GM19099 (cell line): ENCODE measurements around the gene FRAS1.

Experiments used
- POLR2A ChIP-seq: IDR thresholded peaks from 3 replicates; pipeline ENCODE4 v1.6.1; 2011; ENCODE audit warnings: low read depth; ENCODE audit not compliant: insufficient read length; ENCODE audit errors: extremely low read depth

The FRAS1 gene

DNA sequence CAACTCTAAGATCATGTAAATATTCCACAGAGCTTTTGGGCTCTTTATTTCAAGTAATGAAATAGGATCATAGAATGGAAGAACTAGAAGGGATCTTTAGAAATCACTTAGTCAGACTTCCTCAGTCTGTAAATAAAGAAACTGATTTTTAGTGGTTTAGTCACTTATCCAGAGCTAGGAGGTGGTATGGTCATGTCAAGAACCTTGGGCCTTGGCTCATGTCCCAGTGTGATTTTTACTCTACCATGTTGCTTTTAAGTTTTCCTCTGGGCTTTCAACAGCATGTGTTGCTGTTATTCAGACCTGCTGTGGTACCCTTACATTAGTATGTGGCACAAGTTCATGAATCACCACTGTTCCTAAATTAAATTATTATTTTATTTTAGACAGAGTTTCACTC is 184.9 kb downstream of the FRAS1 start:
- TF ChIP-seq POLR2A: no peak

- no peak for TF ChIP-seq POLR2A
These were observed 187.8 kb downstream of the FRAS1 start for GRCh38 chr4:78244705-78245485.

GRCh38 chr4:78247536-78248285 is 190.6 kb downstream of the FRAS1 start:
- no peak for TF ChIP-seq POLR2A

DNA sequence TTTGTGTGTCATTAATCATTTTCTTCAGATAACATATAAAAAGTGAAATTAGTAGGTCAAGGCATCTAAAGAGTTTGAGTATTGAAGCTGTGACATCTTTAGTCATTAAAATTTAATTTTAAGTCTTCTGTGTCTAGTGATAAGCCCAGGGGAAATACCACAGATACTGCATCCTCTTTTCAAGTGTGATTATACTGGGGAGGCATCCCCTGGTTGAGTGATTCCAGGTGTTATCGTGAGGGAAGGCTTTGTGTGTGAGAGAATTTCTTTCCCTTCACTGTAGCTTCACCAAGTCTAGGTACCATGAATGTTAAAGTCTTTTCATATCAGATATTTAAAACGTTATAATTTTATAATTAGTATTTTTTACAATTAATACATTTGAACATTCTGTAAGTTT is 193.4 kb downstream of the FRAS1 start:
- TF ChIP-seq POLR2A: no peak

DNA sequence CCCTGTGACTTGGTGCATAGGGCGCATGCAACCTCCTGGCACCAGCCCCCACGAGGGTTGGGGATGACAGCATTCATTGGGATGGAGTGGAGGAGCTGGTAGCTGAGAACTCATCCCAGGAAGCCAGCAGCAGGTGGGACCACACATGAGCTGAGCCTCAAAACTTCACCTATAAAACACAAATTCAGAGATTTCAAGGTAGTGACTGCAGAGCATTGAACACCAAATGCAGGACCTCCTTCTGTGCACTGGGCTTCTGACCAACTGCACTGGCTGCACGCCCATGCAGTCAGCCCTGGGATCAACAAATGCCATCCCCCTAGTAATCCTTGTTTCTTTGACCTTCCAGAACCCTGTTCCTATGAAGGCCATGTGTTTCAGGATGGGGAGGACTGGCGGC is 197.8 kb downstream of the FRAS1 start:
- no peak for TF ChIP-seq POLR2A

GRCh38 chr4:78265006-78265405 is 207.9 kb downstream of the FRAS1 start:
- TF ChIP-seq POLR2A: no peak

- no peak for TF ChIP-seq POLR2A
These were observed 210.7 kb downstream of the FRAS1 start for GRCh38 chr4:78267790-78268189.

DNA sequence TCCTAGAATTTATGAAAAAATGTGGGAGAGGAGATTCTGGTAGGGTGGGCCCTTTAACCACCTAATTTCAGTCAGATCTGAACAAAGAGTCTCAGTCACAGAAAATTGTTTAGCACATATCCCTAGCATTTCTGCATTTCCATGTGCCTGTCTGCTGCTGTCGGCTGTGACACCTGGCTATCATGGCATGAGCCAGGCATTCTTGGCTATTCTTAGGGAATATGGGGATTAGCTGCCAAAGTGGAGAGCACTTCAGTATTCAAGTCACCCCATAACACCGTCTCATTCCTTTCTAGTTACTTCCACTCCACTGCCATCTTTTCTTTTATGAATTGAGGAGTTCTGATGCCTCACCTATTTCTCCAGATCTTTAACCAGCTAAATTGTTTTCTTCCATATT is 211.5 kb downstream of the FRAS1 start:
- no peak for TF ChIP-seq POLR2A

DNA sequence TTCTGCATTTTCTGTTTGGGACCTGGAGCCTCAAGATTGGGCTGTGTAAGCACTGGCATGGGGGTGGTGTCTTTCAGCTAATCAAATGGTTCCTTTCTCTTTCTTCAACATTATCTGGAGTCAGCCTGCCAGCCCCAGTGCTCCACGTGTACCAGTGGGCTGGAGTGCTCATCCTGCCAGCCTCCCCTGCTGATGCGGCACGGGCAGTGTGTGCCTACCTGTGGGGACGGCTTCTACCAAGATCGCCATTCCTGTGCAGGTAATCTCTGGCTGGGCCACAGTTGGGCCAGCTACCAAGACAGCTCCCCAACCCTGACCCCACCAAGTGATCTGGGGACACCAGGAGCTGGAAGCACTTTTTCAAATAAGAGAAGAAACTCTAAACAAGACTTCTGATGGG is 229.2 kb downstream of the FRAS1 start:
- TF ChIP-seq POLR2A: no peak

DNA sequence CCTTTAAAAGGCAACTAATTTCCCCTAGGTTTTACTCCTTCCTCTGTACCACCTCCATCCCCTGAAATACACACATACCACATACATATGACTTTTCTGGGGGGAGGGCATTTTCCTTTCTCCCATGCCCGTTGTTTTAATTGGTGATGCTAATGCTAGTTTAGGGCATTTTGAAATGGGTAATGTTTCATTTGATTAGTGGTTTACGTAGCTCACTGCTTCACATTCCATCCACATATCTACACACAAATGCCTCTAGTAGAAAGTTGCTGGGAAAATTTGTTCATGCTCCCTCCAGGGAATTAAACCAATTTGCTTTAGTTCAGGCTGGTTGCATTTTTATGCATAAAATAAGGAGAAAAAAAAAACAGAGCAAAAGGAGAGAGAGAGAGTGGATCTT is 231.2 kb downstream of the FRAS1 start:
- TF ChIP-seq POLR2A: no peak

DNA sequence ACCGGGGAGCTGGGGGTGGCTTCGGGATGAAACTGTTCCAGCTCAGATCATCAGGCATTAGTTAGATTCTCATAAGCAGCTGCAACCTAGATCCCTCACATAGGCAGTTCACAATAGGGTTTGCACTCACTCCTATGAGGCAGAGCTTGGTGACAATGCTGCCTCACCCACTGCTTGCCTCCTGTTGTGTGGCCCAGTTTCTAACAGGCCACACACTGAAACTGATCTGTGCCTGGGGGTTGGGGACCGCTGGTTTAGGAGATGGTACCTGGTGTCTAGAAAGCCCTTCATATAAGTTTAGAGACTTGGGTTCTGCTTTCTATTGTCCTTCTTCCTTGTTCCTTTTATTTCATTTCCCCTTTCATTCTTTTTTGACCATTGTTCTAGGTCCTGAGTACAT is 234.2 kb downstream of the FRAS1 start:
- no peak for TF ChIP-seq POLR2A

DNA sequence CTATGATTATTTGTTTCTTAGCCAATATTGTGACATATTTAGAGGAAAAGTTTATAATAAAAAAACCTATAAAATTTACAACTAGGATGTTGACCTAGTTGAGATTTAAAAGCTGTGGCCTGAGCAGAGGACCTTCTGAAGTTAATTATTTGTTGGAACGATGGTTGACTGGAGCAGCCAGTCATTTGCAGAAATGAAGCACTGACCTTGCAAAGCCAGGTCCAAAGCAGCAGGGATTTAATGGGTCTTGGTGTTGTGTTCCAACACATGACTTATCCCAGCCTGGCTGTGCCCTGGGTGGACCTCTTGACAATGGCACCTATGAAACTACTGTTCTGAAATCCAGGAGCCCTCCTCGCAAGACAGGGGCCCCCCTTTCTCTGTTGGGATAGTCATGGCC is 235.2 kb downstream of the FRAS1 start:
- no peak for TF ChIP-seq POLR2A

- TF ChIP-seq POLR2A: no peak
These were observed 235.7 kb downstream of the FRAS1 start for GRCh38 chr4:78292856-78293255.

GRCh38 chr4:78293348-78293747 is 236.2 kb downstream of the FRAS1 start:
- no peak for TF ChIP-seq POLR2A

DNA sequence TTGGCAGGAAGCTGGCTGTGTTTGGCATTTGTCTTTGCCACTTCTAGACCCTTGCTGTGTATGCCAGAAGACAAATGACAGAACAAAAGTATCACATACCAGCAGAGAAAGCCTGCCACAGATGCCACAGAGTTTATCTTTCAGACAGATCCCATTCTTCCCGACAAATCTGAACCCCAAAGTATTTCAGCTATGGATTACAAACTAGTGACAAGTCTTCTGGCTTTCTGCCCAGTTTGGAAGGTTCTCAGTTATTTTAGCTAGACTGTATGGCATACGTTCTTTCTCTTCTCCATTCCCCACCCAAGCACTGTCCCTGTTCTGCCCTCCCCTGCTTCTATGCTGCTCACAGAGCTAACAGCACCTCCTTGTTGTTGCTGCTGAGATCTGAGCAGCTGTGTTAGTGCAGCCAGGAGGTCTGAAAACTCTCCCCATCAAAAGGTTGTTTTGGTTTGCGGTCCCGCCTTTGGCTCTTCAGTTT is 236.7 kb downstream of the FRAS1 start:
- TF ChIP-seq POLR2A: no peak

- TF ChIP-seq POLR2A: no peak
These were observed 239.1 kb downstream of the FRAS1 start for GRCh38 chr4:78296261-78296660.

- no peak for TF ChIP-seq POLR2A
These were observed 240.1 kb downstream of the FRAS1 start for GRCh38 chr4:78297116-78297800.

DNA sequence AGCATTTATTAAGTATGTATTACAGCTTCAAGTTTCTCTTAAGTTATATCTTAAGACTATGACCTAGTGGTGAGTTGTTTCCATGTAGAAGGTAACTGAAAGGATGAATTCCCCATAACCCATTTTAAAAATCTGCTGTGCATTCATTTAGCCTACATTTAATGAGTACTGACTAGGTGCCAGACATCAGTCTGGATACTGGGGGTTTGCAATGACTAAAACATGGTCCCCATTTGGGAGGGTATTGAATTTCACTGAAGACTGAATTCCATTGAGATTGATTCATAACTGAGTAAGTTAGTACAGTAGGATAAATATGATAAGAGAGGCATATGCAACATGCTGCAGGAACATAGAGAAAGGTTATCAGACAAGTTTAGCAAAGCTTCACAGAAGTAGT is 241.5 kb downstream of the FRAS1 start:
- TF ChIP-seq POLR2A: no peak
